22Rv1 (cell line): ENCODE measurements around the gene UFC1.

Experiments used
- ZFX ChIP-seq: fragments of 450-650 bp; IDR thresholded peaks from 2 replicates; pipeline ENCODE4 v1.6.1; 2017; ENCODE audit warnings: antibody characterized with exemption, borderline replicate concordance
- TF ChIP-seq, protein P1 (sequence below): fragments of 450-650 bp; IDR thresholded peaks from 2 replicates; pipeline ENCODE4 v1.5.1; 2017; ENCODE audit warnings: mild to moderate bottlenecking

GRCh38 chr1:161128591-161129420 is 25.0 kb upstream of the UFC1 start:
- TF ChIP-seq, protein P1, sequence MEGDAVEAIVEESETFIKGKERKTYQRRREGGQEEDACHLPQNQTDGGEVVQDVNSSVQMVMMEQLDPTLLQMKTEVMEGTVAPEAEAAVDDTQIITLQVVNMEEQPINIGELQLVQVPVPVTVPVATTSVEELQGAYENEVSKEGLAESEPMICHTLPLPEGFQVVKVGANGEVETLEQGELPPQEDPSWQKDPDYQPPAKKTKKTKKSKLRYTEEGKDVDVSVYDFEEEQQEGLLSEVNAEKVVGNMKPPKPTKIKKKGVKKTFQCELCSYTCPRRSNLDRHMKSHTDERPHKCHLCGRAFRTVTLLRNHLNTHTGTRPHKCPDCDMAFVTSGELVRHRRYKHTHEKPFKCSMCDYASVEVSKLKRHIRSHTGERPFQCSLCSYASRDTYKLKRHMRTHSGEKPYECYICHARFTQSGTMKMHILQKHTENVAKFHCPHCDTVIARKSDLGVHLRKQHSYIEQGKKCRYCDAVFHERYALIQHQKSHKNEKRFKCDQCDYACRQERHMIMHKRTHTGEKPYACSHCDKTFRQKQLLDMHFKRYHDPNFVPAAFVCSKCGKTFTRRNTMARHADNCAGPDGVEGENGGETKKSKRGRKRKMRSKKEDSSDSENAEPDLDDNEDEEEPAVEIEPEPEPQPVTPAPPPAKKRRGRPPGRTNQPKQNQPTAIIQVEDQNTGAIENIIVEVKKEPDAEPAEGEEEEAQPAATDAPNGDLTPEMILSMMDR, result no peak
- no peak for TF ChIP-seq ZFX
